A549 (cell line): ENCODE results near the gene RABGAP1L. TPM values are rescaled to one million over a fixed set of nuclear protein-coding genes. Genes with fewer than 3 reads are reported as not detected.

ENCODE experiments used
- ATAC-seq, 2 experiments: fragments of 200-7000 bp in 1 of 2; fragments of >200 bp in 1 of 2; cut with Nextera tagmentation in 1 of 2; cut with Tn5 transposase in 1 of 2; 3 replicates each; pipeline versions ENCODE4 v1.8.0 to v1.9.1; 2018 to 2020; ENCODE audit warnings: mild to moderate bottlenecking in 1 of 2, moderate library complexity in 1 of 2
- CTCF ChIA-PET: fragments of 300-600 bp; sonication (Branson Sonifier 250); formaldehyde crosslinking; extraction: SDS; loops from one replicate; lab custom pipeline; 2021; ENCODE audit warnings: antibody characterized with exemption, inconsistent platforms; lab: Yijun Ruan, JAX
- POLR2A ChIA-PET: fragments of 350-600 bp; formaldehyde crosslinking; extraction: SDS; loops from one replicate; lab custom pipeline; 2021; ENCODE audit warnings: antibody characterized with exemption, inconsistent platforms; lab: Yijun Ruan, JAX
- DNase-seq, 2 experiments: peaks; one replicate each; pipeline versions ENCODE4 v3.0.0 to v3.0.0-alpha.2; 2011 to 2016; ENCODE audit warnings: low read depth in 1 of 2, low spot score in 1 of 2
- FAIRE-seq: peaks from 2 replicates; lab custom pipeline; 2011; peaks lifted over from hg19 to GRCh38; lab: Jason Lieb, UNC
- H3K27ac ChIP-seq, 2 experiments: fragments of >200 bp; sonication (Bioruptor Twin); formaldehyde crosslinking; 3 replicates each; pipeline ENCODE4 v1.5.1; 2016 to 2017
- H3K4me1 ChIP-seq: fragments of >200 bp; sonication (Bioruptor Twin); formaldehyde crosslinking; 3 replicates; pipeline ENCODE4 v1.6.1; 2016
- H3K4me2 ChIP-seq: fragments of >200 bp; sonication (Bioruptor Twin); formaldehyde crosslinking; 3 replicates; pipeline ENCODE4 v1.6.1; 2016
- H3K4me3 ChIP-seq: fragments of >200 bp; sonication (Bioruptor Twin); formaldehyde crosslinking; 3 replicates; pipeline ENCODE4 v1.5.1; 2016
- H3K9me3 ChIP-seq: fragments of >200 bp; sonication (Bioruptor Twin); formaldehyde crosslinking; 3 replicates; pipeline ENCODE4 v1.6.1; 2016
- CBX2 ChIP-seq: fragments of 200-600 bp; sonication (generic); IDR thresholded peaks from 2 replicates; pipeline ENCODE4 v1.6.1; 2016; ENCODE audit warnings: low read depth, mild to moderate bottlenecking, borderline replicate concordance
- CEBPB ChIP-seq, 2 experiments: fragments of >200 bp in 1 of 2; sonication (Bioruptor Twin) in 1 of 2; formaldehyde crosslinking in 1 of 2; IDR thresholded peaks; 2 replicates each; pipeline ENCODE4 v1.6.1; 2012 to 2016
- FOSL2 ChIP-seq, 2 experiments: fragments of 450-650 bp in 1 of 2; fragments of >200 bp in 1 of 2; sonication (Bioruptor Twin) in 1 of 2; formaldehyde crosslinking; IDR thresholded peaks; 2 replicates each; pipeline versions ENCODE4 v1.5.0 to v1.6.1; 2016 to 2020; ENCODE audit warnings: mild to moderate bottlenecking in 1 of 2, moderate library complexity in 1 of 2
- HEYL ChIP-seq: fragments of 250-450 bp; sonication (Bioruptor Pico); IDR thresholded peaks from 2 replicates; pipeline ENCODE4 v1.8.0; 2021; ENCODE audit warnings: mild to moderate bottlenecking, moderate library complexity
- HOXB5 ChIP-seq: fragments of 250-450 bp; sonication (Bioruptor Pico); IDR thresholded peaks from 2 replicates; pipeline ENCODE4 v1.5.0; 2020; ENCODE audit warnings: mild to moderate bottlenecking, moderate library complexity
- JUNB ChIP-seq: fragments of >200 bp; sonication (Bioruptor Twin); formaldehyde crosslinking; IDR thresholded peaks from 2 replicates; pipeline ENCODE4 v1.6.1; 2016
- KDM1A ChIP-seq: fragments of 200-600 bp; sonication (generic); IDR thresholded peaks from 2 replicates; pipeline ENCODE4 v1.6.1; 2016; ENCODE audit warnings: low read depth, mild to moderate bottlenecking
- NFE2L2 ChIP-seq: fragments of 150-350 bp; conservative IDR thresholded peaks from 2 replicates; pipeline ENCODE4 v1.6.1; 2014; ENCODE audit warnings: low read length
- PHF8 ChIP-seq: fragments of 200-600 bp; sonication (generic); IDR thresholded peaks from 2 replicates; pipeline ENCODE4 v1.6.1; 2016; ENCODE audit warnings: low read depth, mild to moderate bottlenecking, antibody characterized with exemption, moderate library complexity, borderline replicate concordance
- RCOR1 ChIP-seq: fragments of 150-350 bp; IDR thresholded peaks from 2 replicates; pipeline ENCODE4 v1.6.1; 2014; ENCODE audit warnings: antibody characterized with exemption, low read length, low read depth
- SMC3 ChIP-seq: fragments of >200 bp; sonication (Bioruptor Twin); formaldehyde crosslinking; IDR thresholded peaks from 3 replicates; pipeline ENCODE4 v1.6.1; 2018; ENCODE audit warnings: inconsistent platforms
- TFCP2L1 ChIP-seq: fragments of 250-450 bp; sonication (Bioruptor Pico); IDR thresholded peaks from 2 replicates; pipeline ENCODE4 v1.5.0; 2021; ENCODE audit warnings: mild to moderate bottlenecking
- TP53 ChIP-seq: fragments of 250-450 bp; sonication (Bioruptor Pico); IDR thresholded peaks from 2 replicates; pipeline ENCODE4 v1.5.0; 2021; ENCODE audit warnings: mild to moderate bottlenecking, moderate library complexity
- ZC3H11A ChIP-seq: fragments of 450-650 bp; IDR thresholded peaks from 2 replicates; pipeline ENCODE4 v1.6.1; 2014; ENCODE audit warnings: antibody characterized with exemption, mild to moderate bottlenecking
- WGBS: methylation state at CpG from one replicate; pipeline ENCODE4 v1.1.6; 2017; ENCODE audit errors: missing lambda C conversion rate; 5-methylcytosine and 5-hydroxymethylcytosine counted together
- polyA plus RNA-seq, 4 experiments: library from polyadenylated mRNA; depleted of rRNA in 3 of 4; stranded (reverse); fragments of >200 nt; fragmentation: RNase III in 1 of 4; extraction: RNeasy Plus Mini Kit Qiagen cat#74134 plus additional on column Dnase treatment in 1 of 4; gene quantifications; 2 replicates in 3 of 4; 3 replicates in 1 of 4; pipeline ENCODE4 v1.2.3, GENCODE V29; 2011 to 2017
- TF ChIP-seq, protein P1 (sequence below): fragments of 200-600 bp; sonication (generic); IDR thresholded peaks from 2 replicates; pipeline ENCODE4 v1.6.1; 2016; ENCODE audit warnings: antibody characterized with exemption, mild to moderate bottlenecking, moderate library complexity
- TF ChIP-seq, protein P2 (sequence below): fragments of >200 bp; sonication (Bioruptor Twin); formaldehyde crosslinking; IDR thresholded peaks from 3 replicates; pipeline ENCODE4 v1.6.1; 2016
- TF ChIP-seq, protein P3 (sequence below): fragments of >200 bp; sonication (Bioruptor Twin); formaldehyde crosslinking; IDR thresholded peaks from 3 replicates; pipeline ENCODE4 v1.5.1; 2016
- TF ChIP-seq, protein P4 (sequence below): fragments of 450-650 bp; IDR thresholded peaks from 2 replicates; pipeline ENCODE4 v1.6.1; 2014; ENCODE audit warnings: antibody characterized with exemption

RABGAP1L gene
- polyA plus RNA-seq, 2 of the 4 experiments (the other 2 are of a cell fraction): 8.2 to 18.6 TPM

DNA sequence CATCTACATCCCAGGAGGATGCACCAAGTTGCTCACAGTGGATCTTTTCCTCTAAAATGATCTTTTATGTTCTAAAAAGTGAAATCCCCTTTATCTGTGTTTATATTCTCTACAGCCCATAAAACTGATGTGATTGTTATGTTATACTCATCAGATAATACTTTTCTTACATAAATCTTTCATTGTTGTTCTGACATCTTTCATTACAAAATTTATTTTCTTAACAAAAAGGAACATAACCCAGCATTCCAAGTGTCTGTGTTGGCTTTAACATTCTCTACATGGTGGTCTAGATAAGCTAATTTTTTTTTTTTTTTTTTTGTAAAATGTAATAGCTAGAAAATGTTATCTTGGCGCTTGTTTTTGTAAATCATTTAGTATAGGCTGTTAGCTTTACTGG, 832.2 kb downstream of the RABGAP1L start:
- ChIA-PET POLR2A (no interaction called here), CTCF (interaction anchor here (0.9 kb wide), 1 partner anchor 221 kb away, joined by 3 read pairs; no protein-coding TSS in a partner anchor)

DNA sequence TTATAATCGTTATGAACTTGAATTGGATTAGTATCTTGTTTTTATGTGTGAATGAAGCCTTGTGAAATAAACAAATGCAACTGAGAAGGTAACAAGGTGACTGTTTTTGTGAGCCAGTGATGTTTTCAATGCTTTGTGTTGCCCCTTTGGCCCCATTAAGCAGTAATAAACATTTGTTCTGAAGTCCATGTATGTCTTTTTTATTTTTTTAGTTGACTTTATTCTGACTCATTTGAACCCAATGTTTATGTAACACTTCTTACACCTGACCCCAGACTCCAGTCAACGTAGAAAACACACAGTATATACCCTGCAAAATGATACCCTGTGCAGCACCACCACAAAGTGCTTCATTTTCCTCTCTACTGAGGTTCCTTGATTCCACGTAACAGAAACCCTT, 835.8 kb downstream of the RABGAP1L start:
- TF ChIP-seq NFE2L2 (no peak), CBX2 (no peak), FOSL2 (IDR thresholded peaks at IDR 0.05) (no peak), FOSL2 (CRISPR knock-in tag; IDR thresholded peaks at IDR 0.05) (no peak), CEBPB (IDR thresholded peaks at IDR 0.05) (no peak), TP53 (CRISPR knock-in tag) (no peak), PHF8 (no peak), RCOR1 (no peak)
- FAIRE-seq: no peak
- Histone ChIP-seq H3K27ac (no peak overlapping the region), H3K4me3 (no peak overlapping the region), H3K9me3 (no peaks in the 10 kb centered on the region), H3K4me2 (no peak overlapping the region), H3K4me1 (peaks cover 14% of the 10 kb centered on the region; the same call in 2 of the 3 replicates)
- no peak for DNase-seq
- ChIA-PET CTCF (interaction anchor here (1.5 kb wide), 1 partner anchor 224 kb away, joined by 6 read pairs; no protein-coding TSS in a partner anchor), POLR2A (no interaction called here)
- 58% methylated on average over 3 of the region's 3 CpGs for WGBS
- ATAC-seq: no peak

More for the DNA sequence above, 832.2 kb downstream of the RABGAP1L start:
- 92% methylated on average over 1 of the region's 1 CpG for WGBS
- TF ChIP-seq TFCP2L1 (CRISPR knock-in tag): no peak
- TF ChIP-seq, protein P1, sequence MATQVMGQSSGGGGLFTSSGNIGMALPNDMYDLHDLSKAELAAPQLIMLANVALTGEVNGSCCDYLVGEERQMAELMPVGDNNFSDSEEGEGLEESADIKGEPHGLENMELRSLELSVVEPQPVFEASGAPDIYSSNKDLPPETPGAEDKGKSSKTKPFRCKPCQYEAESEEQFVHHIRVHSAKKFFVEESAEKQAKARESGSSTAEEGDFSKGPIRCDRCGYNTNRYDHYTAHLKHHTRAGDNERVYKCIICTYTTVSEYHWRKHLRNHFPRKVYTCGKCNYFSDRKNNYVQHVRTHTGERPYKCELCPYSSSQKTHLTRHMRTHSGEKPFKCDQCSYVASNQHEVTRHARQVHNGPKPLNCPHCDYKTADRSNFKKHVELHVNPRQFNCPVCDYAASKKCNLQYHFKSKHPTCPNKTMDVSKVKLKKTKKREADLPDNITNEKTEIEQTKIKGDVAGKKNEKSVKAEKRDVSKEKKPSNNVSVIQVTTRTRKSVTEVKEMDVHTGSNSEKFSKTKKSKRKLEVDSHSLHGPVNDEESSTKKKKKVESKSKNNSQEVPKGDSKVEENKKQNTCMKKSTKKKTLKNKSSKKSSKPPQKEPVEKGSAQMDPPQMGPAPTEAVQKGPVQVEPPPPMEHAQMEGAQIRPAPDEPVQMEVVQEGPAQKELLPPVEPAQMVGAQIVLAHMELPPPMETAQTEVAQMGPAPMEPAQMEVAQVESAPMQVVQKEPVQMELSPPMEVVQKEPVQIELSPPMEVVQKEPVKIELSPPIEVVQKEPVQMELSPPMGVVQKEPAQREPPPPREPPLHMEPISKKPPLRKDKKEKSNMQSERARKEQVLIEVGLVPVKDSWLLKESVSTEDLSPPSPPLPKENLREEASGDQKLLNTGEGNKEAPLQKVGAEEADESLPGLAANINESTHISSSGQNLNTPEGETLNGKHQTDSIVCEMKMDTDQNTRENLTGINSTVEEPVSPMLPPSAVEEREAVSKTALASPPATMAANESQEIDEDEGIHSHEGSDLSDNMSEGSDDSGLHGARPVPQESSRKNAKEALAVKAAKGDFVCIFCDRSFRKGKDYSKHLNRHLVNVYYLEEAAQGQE: no peak
- TF ChIP-seq, protein P2, sequence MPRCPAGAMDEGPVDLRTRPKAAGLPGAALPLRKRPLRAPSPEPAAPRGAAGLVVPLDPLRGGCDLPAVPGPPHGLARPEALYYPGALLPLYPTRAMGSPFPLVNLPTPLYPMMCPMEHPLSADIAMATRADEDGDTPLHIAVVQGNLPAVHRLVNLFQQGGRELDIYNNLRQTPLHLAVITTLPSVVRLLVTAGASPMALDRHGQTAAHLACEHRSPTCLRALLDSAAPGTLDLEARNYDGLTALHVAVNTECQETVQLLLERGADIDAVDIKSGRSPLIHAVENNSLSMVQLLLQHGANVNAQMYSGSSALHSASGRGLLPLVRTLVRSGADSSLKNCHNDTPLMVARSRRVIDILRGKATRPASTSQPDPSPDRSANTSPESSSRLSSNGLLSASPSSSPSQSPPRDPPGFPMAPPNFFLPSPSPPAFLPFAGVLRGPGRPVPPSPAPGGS: no peak
- TF ChIP-seq KDM1A: no peak
- TF ChIP-seq, protein P3, sequence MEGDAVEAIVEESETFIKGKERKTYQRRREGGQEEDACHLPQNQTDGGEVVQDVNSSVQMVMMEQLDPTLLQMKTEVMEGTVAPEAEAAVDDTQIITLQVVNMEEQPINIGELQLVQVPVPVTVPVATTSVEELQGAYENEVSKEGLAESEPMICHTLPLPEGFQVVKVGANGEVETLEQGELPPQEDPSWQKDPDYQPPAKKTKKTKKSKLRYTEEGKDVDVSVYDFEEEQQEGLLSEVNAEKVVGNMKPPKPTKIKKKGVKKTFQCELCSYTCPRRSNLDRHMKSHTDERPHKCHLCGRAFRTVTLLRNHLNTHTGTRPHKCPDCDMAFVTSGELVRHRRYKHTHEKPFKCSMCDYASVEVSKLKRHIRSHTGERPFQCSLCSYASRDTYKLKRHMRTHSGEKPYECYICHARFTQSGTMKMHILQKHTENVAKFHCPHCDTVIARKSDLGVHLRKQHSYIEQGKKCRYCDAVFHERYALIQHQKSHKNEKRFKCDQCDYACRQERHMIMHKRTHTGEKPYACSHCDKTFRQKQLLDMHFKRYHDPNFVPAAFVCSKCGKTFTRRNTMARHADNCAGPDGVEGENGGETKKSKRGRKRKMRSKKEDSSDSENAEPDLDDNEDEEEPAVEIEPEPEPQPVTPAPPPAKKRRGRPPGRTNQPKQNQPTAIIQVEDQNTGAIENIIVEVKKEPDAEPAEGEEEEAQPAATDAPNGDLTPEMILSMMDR: no peak
- no peak for TF ChIP-seq HEYL (CRISPR knock-in tag)
- no peak for TF ChIP-seq JUNB
- no peak for TF ChIP-seq NFE2L2
- TF ChIP-seq RCOR1: no peak
- no peak for TF ChIP-seq HOXB5 (CRISPR knock-in tag)
- no peak for TF ChIP-seq SMC3
- TF ChIP-seq, protein P4, sequence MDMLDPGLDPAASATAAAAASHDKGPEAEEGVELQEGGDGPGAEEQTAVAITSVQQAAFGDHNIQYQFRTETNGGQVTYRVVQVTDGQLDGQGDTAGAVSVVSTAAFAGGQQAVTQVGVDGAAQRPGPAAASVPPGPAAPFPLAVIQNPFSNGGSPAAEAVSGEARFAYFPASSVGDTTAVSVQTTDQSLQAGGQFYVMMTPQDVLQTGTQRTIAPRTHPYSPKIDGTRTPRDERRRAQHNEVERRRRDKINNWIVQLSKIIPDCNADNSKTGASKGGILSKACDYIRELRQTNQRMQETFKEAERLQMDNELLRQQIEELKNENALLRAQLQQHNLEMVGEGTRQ: no peak
- no peak for TF ChIP-seq ZC3H11A
- DNase-seq (no peak), ATAC-seq (no peak), FAIRE-seq (no peak)
- no peak overlapping the region for H3K4me3 ChIP-seq
- H3K4me2 ChIP-seq: peak overlapping the region; percentile 86; the same call in 2 of the 3 replicates
- no peaks in the 10 kb centered on the region for H3K9me3 ChIP-seq
- no peak overlapping the region for H3K27ac ChIP-seq
- peaks cover 9% of the 10 kb centered on the region; the same call in 1 of the 3 replicates for H3K4me1 ChIP-seq
